Measurements from ENCODE around the gene SMIM20.

SMIM20 gene

DNA sequence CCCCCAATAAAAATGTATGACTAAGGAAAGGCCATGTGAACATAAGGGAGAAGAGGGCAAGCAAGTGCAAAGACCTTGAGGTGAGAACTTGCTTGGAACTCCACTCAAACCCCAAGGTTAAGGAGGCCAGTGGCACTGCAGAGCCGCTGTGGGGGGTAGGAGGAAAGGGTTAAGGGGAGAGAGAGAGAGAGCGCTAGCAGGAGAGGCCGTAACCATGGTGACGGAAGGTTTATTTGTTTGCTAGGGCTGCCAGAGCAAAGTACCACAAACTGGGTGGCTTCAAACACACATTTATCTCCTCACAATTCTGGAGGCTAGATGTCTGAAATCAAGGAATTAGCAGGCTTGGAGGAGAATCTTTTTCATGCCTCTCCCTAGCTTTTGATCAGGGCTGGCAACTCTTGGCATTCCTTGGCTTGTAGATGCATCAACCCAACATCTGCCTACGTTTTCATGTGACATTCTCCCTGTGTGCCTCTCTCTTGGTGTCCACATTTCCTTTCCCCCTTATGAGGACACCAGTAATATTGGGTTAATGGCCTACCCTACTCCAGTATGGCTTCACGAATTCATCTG, 35.2 kb downstream of the SMIM20 start:
- TF ChIP-seq, protein P1, sequence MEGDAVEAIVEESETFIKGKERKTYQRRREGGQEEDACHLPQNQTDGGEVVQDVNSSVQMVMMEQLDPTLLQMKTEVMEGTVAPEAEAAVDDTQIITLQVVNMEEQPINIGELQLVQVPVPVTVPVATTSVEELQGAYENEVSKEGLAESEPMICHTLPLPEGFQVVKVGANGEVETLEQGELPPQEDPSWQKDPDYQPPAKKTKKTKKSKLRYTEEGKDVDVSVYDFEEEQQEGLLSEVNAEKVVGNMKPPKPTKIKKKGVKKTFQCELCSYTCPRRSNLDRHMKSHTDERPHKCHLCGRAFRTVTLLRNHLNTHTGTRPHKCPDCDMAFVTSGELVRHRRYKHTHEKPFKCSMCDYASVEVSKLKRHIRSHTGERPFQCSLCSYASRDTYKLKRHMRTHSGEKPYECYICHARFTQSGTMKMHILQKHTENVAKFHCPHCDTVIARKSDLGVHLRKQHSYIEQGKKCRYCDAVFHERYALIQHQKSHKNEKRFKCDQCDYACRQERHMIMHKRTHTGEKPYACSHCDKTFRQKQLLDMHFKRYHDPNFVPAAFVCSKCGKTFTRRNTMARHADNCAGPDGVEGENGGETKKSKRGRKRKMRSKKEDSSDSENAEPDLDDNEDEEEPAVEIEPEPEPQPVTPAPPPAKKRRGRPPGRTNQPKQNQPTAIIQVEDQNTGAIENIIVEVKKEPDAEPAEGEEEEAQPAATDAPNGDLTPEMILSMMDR (conservative IDR thresholded peaks at IDR 0.05; ENCODE audit: low read depth, low read length), result no peak
- peak; percentile 47 for DNase-seq (ENCODE audit: low read depth)

DNA sequence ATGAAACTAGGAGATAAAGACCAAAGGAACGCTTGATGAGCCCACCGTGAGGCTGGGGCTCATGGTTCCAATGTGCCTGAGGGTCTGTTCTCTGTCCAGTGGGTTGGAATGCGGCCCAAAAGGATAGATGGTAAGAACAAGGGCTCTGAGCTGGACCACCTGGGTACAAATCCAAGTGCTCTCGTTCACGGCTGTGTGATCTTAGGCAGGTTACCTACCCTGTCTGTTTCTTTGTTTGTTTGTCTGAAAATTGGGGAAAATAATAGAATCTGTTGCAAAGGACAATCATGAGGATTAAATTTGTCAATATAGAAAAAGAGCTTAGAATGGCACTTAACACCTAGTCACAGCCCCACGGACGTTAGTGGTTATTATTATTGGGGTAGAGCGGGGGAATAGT, 36.0 kb downstream of the SMIM20 start:
- TF ChIP-seq, protein P1 (conservative IDR thresholded peaks at IDR 0.05; ENCODE audit: low read depth, low read length), result no peak
- DNase-seq (ENCODE audit: low read depth), result no peak
- H3K4me3 ChIP-seq (ENCODE audit: low read depth, low read length), result no peak overlapping the region

More for the DNA sequence above, 35.2 kb downstream of the SMIM20 start:
- no peak overlapping the region for H3K4me3 ChIP-seq (ENCODE audit: low read depth, low read length)

DNA sequence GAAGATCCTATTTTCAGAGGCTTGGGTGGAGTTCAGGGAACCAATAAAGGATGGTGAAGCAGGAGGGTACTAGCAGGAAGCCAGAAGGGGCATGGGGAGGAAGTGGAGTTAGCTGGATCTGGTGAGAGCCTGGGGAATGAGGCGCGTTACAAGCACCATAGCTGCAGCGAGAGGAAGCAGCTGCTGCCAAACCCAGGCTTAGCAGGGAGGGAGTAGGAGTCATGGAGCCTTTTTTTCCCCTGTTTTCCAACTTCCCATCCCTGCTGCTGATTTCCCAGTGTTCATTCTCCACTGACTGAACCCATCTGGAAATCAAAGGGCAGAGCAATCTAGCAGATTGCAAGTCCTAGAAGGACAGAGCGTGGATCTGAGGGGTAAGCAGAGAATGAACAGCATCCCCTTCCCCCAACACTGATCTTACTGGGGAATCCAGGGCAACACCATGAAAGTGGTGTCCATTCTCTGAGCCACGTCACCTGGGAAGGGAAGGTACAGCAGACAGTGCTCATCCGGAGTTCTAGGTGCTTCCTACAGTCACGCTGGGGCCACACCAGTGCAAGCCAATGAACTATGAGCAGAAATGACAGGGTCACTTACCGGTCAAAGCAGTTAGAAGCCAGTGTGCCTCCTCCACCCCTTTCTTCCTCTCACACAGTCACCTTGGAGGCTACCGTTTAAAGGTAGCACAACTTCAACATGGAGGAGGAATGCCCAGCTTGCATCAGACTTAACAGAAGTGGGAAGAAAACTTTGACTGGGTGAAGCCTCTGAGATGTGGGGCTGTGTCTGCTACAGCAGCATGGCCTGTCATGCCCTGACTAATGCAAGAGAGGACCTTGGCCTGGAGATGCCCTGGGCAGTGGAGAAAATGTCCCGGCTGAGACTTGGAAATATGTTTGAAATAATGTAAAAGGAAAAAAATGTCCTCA, 36.7 kb downstream of the SMIM20 start:
- no peak overlapping the region for H3K4me3 ChIP-seq (ENCODE audit: low read depth, low read length)
- DNase-seq (ENCODE audit: low read depth), result no peak
- TF ChIP-seq, protein P1 (conservative IDR thresholded peaks at IDR 0.05; ENCODE audit: low read depth, low read length), result no peak

DNA sequence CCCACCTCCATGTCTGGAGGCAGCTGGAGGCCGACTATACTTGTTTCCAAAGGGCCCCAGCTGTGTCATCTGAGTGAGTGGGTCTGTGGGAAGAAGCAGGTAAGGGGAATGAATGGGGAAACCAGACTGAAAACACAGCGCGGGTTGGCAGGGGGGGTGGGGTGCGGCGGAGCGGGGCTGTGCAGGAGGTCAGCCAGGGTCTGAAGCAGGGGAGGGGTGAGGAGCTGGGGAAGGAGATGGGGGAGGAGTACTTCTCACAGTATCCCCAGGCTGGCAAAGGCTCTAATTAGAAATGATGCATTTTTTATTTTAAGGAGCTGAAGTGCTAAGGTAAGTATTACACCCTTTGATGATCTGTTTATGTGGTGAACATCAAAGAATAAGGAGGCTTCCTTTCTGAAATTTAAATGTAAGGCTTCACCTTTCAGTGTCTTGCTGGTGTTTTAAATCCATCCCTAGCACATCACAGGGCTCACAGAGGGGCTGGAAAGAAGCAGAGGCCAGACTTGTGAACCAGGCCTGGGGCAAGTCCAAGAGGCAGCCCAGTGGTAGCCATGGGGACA, 37.5 kb downstream of the SMIM20 start:
- TF ChIP-seq, protein P1 (conservative IDR thresholded peaks at IDR 0.05; ENCODE audit: low read depth, low read length), result no peak
- H3K4me3 ChIP-seq (ENCODE audit: low read depth, low read length), result no peak overlapping the region
- DNase-seq (ENCODE audit: low read depth), result no peak

DNA sequence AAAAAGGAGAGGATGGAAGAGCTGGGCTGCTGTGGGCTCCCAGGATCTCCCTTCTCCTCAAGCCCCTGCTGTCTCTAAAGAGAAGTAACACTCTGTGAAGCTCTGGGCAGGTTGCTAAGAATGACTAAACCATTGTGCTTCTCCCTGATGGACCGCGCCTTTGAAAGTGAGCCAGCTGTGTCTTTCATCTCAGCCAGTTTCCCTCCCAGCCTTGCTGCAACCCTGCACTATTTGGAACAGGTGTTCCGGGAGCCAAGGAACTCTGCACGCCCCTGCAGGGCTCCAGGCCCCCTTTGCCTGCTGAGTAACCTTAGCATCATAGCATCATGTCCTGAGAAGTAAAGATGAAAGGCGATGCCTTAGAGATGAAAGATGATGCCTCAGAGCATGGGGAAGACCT, 39.7 kb downstream of the SMIM20 start:
- DNase-seq (ENCODE audit: low read depth), result peak; percentile 44
- TF ChIP-seq, protein P1 (conservative IDR thresholded peaks at IDR 0.05; ENCODE audit: low read depth, low read length), result peak; percentile 29
- no peak overlapping the region for H3K4me3 ChIP-seq (ENCODE audit: low read depth, low read length)

DNA sequence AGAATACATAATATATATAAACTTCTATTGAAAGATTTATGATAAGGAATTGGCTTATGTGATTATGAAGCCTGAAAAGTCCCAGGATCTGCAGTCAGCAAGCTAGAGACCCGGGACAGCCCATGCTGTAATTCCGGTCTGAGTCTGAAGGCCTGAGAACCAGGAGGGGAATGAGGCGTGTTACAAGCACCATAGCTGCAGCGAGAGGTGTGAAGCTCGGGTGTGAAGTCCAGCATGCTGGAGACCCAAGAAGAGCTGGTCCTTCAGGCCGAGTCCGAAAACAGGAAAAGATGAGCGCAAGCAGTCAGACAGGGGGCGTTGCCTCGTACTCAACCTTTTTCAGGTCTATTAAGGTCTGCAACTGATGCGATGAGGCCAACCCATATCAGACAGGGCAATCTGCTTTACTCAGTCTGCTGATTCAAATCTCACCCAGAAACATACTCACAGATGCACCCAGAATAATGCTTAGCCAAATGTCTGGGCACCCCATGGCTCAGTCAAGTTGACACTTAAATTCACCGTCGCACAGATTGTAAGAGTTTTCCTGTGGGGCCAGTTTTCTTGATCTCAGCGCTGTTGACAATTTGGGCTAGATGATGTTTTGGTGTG, 40.4 kb downstream of the SMIM20 start:
- TF ChIP-seq, protein P1 (conservative IDR thresholded peaks at IDR 0.05; ENCODE audit: low read depth, low read length), result no peak

More for the DNA sequence above, 40.4 kb downstream of the SMIM20 start:
- DNase-seq (ENCODE audit: low read depth), result no peak
- no peak overlapping the region for H3K4me3 ChIP-seq (ENCODE audit: low read depth, low read length)
